Measurements from ENCODE around the gene LRIF1. TPM values are rescaled to one million over a fixed set of nuclear protein-coding genes. Genes with fewer than 3 reads are reported as not detected.

The LRIF1 gene
- total RNA-seq, 4 donors from 2014 or later = 9.0 to 10.6 (median 9.6) TPM

- DNase-seq (ENCODE audit: low spot score in 2 of 2) = no peak
- TF ChIP-seq POLR2A (IDR thresholded peaks at IDR 0.05) (no peak), CTCF (IDR thresholded peaks at IDR 0.05) (no peak)
- 77 to 86% methylated on average over 2 of the region's 2 CpGs for WGBS, 2 donors
- intact Hi-C loops (cut with DNase I; ENCODE audit: low total_unique reads) = no loop called here
- no peak overlapping the region for H3K4me3 ChIP-seq (ENCODE audit: low read depth, poor library complexity, severe bottlenecking)
Measured at GRCh38 chr1:110897681-110898080, 66.0 kb downstream of the LRIF1 start.

Other genes with a start within 250 kb of the LRIF1 start
- gene CD53, start 90.8 kb downstream of the LRIF1 start, total RNA-seq = 10 to 100 TPM in 2 of 4 donors, 1 to 10 TPM in 2; 4.7 to 12.7 (median 8.8) TPM
- 10 to 100 TPM; 26.8 to 45.0 (median 40.3) TPM for gene DRAM2, start 176.2 kb upstream of the LRIF1 start, total RNA-seq
- gene CEPT1, start 176.3 kb upstream of the LRIF1 start, total RNA-seq = 10 to 100 TPM; 23.5 to 44.0 (median 31.8) TPM
- gene DENND2D, start 236.7 kb upstream of the LRIF1 start, total RNA-seq = 10 to 100 TPM; 26.7 to 48.9 (median 33.6) TPM